ENCODE measurements around the gene ENAH.
"Not testable (repeated sequence)": the region's sequence is repeated elsewhere in the genome, so short reads cannot be mapped to it uniquely, and the experiment has no call there.

The ENAH gene

DNA sequence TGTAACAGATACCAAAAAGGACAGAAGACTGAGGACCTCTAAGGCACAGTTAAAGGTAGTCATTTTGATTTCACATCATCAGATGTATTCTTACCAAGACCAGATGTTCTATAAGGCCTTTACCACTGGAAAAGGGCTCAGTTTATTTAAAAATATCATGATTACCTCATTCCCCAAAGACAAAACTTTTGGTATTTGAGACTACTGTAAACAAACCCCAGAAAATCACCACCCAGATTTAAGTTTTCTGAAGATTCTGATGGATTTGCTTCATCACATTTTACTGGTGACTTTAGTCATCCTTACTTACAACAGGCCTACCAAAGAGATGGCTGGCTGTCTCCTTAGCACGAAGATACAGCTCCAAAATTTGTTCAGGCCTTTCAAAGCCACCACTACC, 8.3 kb downstream of the ENAH start:
- DNase-seq = no peak

DNA sequence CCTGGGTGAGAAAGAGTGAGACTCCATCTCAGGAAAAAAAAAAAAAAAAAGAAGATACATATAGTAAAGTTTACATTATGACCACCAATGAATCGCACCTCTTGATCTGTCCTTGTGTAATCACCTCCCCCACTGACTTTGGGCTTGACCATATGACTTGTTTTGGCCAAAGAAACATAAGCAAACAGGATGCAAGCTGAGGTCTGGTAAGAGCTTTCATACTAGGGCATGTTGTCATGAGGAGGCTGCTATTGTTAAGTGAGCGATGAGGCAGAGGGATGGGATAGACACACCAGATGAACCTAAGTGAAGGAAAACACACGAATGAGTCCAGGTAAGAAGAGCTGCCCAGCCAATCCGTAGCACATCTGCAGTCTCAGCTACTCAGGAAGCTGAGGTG, 10.7 kb downstream of the ENAH start:
- no peak for DNase-seq

DNA sequence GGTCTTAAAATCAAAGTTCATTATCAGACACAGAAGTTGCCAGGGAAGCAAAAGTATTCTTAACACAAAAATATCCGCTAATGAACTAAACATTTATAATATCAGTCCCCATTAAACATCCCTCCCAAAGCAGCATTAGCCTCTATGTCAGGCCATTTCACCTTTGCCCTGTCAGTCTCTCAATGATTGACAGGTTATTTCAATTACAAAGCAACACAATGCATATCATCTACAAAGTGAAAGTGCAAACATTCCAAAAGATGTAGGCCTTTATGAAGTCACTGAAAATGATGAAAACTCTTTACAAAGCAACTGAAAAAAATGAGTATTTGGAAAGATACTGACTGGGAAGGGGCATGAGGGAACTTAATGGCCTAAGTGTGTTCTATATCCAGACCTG, 14.1 kb downstream of the ENAH start:
- DNase-seq = no peak

DNA sequence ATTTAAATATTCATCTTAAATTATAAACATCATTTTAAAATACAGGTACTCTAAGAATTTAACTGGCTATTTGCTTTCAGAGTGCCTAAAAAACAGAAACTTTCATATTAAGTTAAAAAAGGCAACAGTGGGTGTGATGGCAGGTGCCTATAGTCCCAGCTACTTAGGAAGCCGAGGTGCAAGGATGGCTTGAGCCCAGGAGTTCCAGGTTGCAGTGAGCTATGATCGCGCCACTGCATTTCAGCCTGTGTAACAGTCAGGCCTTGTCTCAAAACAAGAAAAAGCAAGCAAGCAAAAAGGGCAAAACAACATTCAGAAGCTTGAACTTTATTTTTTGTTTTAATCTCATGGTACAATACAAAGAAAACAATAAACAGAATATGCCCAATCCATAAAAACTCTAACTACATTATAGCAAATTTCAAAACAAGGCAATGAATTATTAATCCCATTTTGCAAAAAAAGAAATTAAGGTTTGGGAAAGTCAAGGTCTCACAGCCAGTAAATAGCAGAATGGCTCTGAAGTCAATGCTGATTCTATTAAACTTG, 15.2 kb downstream of the ENAH start:
- DNase-seq = no peak

DNA sequence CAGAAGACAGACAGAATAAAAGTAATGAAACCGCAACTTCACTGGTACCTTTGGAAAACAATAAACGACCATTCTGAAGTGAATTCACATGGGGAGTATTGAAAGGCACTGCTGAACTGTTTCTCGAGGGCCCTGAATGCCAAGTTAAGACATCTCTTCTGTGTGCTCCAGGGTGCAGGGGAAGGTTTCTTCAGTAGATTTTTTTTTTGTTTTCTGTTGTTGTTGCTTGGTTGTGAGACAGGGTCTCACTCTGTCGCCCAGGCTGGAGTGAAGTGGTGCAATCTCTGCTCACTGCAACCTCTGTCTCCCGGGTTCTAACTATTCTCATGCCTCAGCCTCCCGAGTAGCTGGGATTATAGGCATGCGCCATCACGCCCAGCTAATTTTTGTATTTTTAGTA, 15.9 kb downstream of the ENAH start:
- DNase-seq = not testable (repeated sequence)

DNA sequence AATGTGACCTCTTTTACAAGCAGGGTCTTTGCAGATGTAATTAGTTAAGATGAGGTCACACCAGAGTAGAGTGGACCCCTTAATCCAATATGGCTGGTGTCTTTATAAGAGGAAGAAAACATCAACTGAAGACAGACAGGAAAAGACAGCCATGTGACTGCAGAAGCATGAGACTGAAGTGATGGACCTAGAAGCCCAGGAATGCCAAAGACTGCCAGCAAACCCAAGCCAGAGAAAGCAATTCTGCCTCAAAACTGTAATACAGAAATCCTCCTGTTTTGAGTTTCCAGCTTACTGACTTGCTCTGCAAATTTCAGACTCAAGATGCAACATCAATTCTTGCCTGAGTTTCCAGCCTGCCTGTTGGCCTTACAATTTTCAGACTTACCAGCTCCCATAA, 17.3 kb downstream of the ENAH start:
- DNase-seq = no peak

DNA sequence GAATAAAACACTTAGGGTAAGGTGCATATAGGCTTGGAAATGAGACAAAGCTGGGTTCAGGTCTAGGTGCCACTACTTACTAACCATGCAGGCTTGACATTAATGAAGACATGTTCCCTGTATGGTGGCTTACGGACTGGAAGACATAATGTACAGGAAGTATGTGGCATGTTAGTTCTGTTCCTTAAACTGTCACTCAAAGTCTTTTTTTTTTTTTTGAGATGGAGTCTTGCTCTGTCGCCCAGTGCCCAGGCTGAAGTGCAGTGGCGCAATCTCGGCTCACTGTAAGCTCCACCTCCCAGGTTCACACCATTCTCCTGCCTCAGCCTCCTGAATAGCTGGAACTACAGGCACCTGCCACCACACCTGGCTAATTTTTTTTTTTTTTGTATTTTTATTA, 20.1 kb downstream of the ENAH start:
- DNase-seq = not testable (repeated sequence)

DNA sequence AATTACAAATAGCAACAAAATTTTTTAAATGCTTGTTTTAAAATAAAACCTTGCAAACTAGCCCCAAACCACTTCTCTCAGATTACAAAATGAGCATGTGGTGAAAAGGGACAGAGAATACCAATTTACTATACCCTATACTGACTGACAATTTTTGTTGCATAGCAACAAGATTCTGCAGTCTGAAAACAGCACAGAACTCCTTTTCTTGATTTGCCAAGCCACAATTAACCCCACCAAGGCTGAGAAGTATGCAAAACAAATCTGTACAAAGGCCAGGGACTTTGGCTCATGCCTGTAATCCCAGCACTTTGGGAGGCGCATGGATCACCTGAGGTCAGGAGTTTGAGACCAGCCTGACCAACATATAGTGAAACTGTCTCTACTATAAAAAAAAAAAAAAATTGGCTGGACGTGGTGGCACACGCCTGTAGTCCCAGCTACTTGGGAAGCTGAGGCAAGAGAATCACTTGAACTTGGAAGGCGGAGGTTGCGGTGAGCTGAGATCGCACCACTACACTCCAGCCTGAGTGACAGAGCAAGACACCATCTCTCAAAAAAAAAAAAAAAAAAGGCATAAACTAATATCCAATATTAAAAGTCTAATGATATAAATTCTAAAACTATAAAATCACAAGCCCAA, 21.8 kb downstream of the ENAH start:
- no peak for DNase-seq

DNA sequence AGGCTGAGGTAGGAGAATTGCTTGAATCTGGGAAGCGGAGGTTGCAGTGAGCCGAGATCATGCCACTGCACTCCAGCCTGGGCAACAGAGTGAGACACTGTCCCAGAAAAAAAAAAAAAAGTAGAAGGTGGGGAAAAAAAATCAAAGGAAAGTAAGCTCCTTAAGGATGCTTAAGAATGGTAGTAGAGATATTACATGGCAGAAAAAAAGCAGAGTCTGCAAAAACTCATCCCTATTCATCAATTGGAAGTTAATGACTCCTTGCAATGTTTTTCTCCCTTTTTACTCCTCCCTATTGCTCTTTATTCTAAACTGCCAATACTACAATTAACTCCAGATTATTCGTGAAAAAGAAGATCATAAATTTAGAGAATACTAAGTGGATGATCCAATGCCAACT, 23.4 kb downstream of the ENAH start:
- no peak for DNase-seq

DNA sequence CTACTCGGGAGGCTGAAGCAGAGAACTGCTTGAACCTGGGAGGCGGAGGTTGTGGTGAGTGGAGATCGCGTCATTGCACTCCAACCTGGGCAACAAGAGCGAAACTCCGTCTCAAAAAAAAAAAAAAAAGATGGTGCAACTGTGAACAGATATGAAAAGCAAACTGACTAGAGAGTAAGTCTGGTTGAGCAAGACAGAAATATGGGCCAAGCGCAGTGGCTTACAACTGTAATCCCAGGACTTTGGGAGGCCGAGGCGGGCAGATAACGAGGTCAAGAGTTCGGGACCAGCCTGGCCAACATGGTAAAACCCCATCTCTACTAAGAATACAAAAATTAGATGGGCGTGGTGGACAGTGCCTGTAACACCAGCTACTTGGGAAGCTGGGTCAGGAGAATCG, 24.1 kb downstream of the ENAH start:
- not testable (repeated sequence) for DNase-seq

DNA sequence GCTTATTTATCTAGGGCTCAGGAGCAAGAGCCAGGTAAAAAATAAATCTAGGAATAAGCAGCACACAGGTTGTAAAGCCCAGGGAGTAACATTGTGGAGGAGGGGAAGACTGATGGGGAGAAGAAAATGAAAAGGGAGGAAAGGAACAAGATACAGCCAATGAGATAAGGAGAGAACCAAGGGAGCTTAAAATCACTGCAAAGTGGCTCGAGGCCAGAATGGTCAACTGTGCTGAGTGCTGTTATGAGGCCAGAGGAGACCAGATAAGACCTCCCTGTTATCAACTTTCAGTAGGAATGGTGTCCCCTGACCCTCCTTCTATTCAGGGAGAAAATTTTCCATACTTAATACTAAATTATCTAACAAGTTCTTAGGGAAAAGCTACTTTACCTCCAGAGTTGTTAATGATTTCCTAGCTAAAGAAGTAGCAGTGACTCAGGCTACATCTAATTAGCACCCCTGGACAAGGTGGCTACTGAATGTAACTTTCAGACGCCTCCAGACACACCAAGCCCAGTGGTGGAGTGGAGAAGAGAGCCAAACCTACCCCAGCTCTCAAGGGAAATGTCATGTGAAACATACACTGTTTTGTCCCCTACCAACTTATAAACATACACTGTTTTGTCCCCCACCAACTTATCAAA, 25.5 kb downstream of the ENAH start:
- no peak for DNase-seq

DNA sequence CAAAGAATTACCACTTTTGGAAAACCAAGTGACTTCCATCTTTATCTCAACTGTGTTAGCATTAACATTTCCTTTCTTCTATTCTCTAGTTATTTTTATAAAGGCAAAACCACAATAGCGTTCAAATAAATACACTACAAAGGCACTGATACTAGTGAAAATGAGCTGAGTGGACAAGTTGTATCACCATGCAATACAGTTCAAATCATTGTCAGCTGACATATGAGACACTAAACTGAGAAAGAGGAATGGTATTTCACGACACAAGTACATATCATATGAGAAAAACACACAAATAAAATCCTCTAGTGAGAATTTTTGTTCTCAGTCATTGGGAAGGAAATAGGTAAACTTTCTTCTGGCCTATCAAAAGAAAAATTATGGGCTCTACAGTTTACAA, 26.2 kb downstream of the ENAH start:
- no peak for DNase-seq

DNA sequence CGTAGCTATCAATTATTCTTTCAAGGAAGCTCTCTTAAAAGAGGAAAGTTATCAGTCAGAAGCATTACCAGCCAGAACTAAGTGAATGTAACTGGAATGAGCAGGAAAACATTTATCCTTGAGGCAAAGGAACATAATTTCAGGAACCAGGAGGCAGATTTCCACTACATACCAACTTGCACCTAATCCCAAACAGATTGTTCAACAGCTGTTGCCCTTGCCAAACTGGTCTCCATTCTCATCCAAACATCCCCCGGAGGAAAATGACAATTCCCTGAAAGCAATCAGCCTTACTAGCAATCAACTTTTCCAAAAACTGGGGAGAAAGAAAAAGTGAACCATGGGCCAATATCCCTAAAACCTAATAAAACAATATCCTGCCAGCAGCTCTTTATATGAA, 35.0 kb downstream of the ENAH start:
- DNase-seq = peak; percentile 45

DNA sequence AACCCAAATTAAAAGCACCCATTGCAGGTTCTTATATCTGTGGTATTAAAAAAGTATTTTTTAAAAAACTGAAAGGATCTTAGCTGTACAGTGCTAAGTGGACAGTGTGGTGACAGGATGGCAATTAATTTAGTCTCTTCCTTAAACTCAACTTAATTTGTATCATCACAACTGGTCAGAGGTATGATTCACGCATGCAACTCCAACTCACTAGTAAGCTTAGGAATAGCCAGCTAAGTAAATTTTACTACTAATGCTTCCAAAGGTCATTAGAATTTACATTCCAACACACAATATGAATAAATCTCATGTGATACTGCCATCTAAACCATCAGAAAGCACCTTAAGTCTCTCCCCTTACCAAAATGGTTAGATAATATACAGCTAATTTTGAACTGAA, 35.4 kb downstream of the ENAH start:
- peak; percentile 1 for DNase-seq

DNA sequence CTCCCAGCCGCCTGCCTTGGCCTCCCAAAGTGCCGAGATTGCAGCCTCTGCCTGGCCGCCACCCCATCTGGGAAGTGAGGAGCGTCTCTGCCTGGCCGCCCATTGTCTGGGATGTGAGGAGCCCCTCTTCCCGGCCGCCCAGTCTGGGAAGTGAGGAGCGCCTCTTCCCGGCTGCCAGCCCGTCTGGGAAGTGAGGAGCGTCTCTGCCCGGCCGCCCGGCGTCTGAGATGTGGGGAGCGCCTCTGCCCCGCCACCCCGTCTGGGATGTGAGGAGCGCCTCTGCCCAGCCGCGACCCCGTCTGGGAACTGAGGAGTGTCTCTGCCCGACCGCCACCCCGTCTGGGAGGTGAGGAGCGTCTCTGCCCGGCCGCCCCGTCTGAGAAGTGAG, 37.5 kb downstream of the ENAH start:
- not testable (repeated sequence) for DNase-seq

DNA sequence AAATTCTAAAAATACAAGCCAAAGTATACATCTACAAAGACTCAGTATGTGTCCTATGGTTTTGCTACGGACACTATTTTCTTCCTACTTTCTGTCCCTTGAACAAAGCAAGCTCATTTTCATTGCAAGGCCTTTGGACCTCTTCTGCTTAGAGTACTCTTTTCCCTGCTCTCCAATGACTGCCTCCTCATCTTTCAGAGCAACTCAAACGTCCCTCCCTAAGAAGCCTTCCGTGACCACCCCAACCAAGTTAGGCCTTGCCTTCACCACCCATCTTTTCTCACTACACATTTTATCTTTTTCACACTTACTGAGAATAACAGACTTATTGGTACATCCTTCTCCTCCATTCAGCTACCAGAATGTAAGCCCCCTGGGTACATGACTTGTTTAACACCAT, 39.9 kb downstream of the ENAH start:
- DNase-seq = no peak

DNA sequence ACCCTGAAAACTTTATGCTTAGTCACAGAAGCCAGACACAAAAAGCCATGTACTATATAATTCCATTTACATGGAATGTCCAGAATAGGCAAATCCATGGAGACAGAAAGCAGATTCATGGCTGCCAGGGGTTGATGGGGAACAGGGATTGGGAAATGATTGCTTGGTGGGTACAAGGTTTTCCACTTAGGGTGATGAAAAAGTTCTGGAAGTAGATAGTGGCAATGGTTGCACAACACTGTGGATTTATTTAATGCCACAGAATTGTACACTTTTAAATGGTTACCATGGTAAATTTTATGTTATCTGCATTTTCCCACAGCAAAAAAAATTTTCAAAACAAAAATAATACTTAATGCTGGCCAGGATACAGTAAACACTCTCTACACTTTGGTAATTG, 40.6 kb downstream of the ENAH start:
- DNase-seq = peak; percentile 15

DNA sequence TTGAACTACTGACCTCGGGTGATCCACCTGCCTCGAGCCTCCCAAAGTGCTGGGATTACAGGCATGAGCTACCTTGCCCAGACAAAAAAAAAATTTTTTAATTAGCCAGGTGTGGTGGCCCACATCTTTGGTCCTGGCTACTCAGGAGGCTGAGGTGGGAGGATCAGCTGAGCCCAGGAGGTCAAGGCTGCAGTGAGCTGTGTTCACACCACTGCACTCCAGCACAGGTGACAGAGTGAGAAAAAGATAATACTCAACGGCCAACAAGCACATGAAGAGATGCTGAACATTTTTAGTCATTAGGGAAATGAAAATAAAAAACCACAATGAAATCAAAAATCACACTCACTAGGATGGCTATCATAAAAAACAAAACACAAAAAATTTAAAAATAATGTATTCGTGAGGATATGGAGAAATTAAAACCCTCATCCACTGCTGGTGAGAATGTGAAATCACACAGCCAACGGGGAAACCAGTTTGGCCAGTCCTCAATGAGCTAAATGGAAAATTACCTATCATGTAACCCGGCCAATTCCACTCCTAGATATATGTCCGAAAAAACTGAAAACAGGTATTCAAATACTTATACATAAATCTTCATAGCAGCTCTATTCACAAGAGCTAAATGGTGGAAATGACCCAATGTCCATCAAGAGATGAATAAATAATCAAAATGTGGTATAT, 41.2 kb downstream of the ENAH start:
- no peak for DNase-seq

DNA sequence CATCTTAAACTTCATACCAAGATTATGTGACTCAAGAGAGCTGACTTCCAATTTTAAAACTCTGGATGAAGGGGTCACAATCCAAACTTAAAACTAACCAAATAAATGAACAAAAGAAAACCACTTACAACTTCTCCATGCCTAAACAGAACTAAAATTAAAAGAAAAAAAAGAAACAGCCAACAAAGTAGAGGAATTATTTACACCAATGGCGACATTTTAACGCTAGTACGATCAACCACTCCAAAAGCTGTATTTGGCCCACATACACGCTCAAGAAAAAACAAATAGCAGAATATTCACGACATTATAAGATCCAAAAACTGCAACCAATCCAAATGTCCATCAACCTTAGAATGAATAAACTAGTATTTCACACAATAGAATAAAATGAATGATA, 42.4 kb downstream of the ENAH start:
- DNase-seq = no peak

DNA sequence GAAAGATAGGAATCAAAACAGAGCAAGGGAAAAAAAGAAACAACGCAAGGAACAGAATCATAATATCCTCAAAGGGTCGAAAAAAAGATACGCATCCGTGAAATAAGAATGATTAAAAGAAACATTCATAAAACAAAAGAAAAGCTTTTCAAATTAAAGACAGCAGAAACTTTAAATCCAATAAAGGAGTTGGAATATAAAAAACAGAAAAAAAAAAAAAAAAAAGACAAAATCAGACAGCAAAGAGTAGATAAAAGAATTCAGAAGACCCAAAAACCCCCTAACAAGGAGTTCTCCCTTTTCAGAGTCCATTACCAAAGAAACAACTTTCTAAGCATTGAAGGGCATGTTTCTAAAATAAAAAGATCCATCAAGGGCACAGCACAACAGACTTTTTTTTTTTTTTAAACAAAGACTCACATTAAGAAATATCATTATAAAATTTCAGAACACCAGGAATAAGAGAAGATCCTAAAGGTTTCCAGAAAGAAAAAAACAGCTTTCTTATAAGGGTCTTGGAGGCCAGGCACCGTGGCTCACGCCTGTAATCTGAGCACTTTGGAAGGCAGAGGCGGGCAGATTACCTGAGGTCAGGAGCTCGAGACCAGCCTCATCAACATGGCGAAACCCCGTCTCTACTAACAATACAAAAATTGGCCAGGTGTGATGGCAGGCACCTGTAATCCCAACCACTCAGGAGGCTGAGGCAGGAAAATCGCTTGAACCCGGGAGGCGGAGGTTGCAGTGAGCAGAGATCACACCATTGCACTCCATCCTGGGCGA, 44.7 kb downstream of the ENAH start:
- DNase-seq = peak; percentile 2

DNA sequence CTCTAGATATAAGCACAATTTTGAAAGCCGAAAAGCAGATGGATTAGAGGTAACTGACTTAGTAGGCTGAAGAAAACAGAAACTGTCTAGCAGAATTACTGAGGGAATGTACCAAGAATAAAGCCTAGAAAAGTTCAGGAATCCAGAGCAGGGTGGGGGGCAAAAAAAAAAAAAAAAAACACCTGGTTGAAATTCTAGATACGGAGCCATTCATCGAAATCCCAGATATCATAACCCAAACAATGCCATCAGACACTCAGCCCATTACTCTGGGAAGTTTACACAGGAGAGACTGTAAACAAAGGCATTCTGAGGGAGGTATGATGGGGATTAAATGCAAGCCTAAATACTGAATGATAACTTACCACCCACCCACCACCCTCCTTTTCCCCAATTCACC, 45.6 kb downstream of the ENAH start:
- DNase-seq = no peak

DNA sequence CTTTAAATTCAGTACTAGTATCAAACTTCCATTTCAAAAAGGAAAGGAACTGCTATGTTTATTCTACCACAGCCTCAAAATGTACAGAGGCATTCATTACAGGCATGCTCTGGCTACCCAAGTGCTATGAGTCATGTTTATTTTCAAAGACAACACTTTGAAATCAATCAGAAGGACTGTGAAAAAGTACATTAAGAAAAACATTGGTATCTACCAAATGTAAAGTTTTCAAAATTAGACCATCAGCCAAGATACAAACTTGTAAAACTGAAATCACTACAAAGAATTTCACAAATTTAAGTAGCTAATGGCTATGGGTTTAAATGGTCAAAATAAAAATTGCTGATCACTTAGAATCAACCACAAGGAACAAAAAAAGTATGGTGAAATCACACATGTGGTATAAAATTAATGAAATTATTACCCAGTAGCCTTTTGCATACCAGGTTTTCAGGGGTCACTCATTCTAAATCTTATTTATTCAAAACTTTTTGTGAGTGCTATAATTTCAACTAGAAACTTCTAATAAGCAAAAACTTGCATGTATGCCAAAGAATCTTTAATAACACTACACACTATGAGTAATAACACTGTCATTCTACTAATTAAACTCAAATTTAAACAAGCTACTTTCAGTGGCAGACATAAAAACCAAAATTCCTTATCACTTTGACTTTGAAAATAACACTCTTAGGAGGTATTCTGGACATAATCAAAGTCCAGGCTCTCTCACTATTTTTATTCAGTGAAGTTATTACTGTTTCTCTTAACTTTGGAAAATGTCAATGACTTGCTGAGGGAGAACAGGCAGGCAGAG, 49.2 kb downstream of the ENAH start:
- no peak for DNase-seq

All from eye (tissue), 1 donor.